Measurements from ENCODE around the gene GNB1L.

Gene GNB1L

DNA sequence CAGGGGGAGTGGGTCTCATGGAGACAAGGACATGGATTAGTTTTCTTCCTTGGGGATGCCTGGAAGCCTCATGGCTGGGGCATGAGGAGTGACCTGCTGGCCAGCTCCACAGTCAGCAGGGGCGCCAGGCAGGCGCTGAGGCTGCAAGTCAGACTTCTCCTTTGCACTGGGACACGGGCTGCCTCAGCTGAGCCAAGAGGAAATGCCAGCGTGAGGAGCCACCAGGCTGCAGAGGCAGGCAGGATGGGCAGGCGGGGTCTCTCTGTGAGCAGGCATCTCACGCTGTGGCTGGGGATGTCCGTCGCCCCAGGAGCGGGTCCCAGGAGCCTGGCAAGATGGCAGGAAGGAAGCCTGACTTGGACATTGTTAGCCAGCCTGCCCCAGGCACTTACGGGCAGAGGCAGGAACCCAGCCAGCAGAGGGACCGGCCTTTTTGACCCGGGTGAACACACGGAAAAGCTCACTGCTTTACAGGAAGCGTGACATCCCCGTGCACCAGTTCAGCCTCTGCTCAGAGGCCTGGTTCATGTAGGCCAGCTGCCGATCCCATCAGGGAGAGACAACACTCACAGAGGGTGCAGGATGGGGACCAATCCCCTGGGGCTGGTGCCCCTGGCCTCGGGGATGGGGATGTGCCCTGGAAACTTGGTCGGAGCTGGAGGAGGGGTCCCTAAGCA, 10.2 kb downstream of the GNB1L start:
- Histone ChIP-seq H3K79me1 (replicated peaks; ENCODE audit: low read length, poor library complexity, severe bottlenecking) (peaks cover 62% of the 10 kb centered on the region), H4K91ac (ENCODE audit: low read length) (no peak overlapping the region), H2AK5ac (ENCODE audit: low read length, severe bottlenecking) (no peak overlapping the region), H2BK12ac (ENCODE audit: low read length in 2 of 2) (no peak overlapping the region), H3K4me2 (ENCODE audit: low read length, poor library complexity, severe bottlenecking) (no peak overlapping the region), H3K4me1 (ENCODE audit: control insufficient read depth, insufficient read depth, low read depth, low read length) (peaks cover 45% of the 10 kb centered on the region), H3K36me3 (ENCODE audit: control insufficient read depth in 1 of 2, insufficient read depth in 2 of 2, low read depth in 1 of 2, low read length in 2 of 2) (peaks cover 0 to 43% of the 10 kb centered on the region in 2 experiments), H2AFZ (ENCODE audit: low read depth, low read length) (no peak overlapping the region), H4K8ac (ENCODE audit: low read length) (no peak overlapping the region), H3K9me3 (ENCODE audit: control insufficient read depth, low read length) (no peaks in the 10 kb centered on the region), H2BK120ac (ENCODE audit: low read depth, low read length) (no peak overlapping the region), H3K4me3 (ENCODE audit: insufficient read depth in 1 of 2, low read depth in 1 of 2, low read length in 2 of 2) (no peak overlapping the region), H3K27ac (ENCODE audit: low read length, poor library complexity, severe bottlenecking) (no peak overlapping the region), H3K4ac (ENCODE audit: low read depth in 1 of 2, low read length in 2 of 2) (no peak overlapping the region), H3K14ac (ENCODE audit: low read length in 2 of 2) (no peak overlapping the region), H3K23ac (ENCODE audit: low read length in 2 of 2) (no peak overlapping the region), H2BK5ac (ENCODE audit: low read depth, low read length, poor library complexity, severe bottlenecking) (no peak overlapping the region), H3K27me3 (ENCODE audit: control insufficient read depth in 1 of 2, insufficient read depth in 1 of 2, low read length in 2 of 2) (no peaks in the 10 kb centered on the region), H2BK15ac (ENCODE audit: low read depth, poor library complexity, severe bottlenecking) (no peak overlapping the region), H3K18ac (ENCODE audit: low read depth in 1 of 2, low read length in 2 of 2) (no peak overlapping the region), H3K9ac (ENCODE audit: low read length) (no peak overlapping the region)
- WGBS: 87% methylated on average over 18 of the region's 18 CpGs
- DNase-seq: peak; percentile 13

DNA sequence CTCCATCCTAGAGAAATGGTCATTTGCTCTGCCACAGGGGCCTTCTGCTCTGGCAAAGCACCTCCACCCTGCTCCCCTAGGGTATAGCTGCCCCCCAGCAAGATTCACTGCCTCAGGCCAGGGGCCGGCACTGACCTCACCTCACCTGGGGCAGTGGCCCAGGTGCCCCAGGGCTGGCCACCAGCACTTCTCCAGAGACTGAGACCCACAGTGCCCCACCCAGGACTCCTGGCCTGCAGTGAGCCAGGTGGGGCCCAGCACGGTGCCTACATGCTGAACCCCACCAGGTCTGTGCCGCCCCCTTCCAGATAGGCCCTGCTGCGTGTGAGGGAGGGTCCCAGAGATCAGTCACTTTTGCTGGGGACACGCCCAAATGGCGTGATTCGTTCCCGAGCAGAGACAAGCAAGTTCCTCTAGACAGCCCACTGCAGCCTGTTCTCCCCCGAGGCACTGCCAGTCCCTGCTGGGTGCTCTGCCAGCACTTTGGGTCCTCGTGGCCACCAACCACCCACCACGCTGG, 10.8 kb downstream of the GNB1L start:
- Histone ChIP-seq H2AFZ (ENCODE audit: low read depth, low read length) (no peak overlapping the region), H2AK5ac (ENCODE audit: low read length, severe bottlenecking) (no peak overlapping the region), H2BK12ac (ENCODE audit: low read length in 2 of 2) (no peak overlapping the region), H3K79me1 (replicated peaks; ENCODE audit: low read length, poor library complexity, severe bottlenecking) (peaks cover 62% of the 10 kb centered on the region), H3K4me1 (ENCODE audit: control insufficient read depth, insufficient read depth, low read depth, low read length) (peaks cover 44% of the 10 kb centered on the region), H3K9ac (ENCODE audit: low read length) (no peak overlapping the region), H3K27ac (ENCODE audit: low read length, poor library complexity, severe bottlenecking) (no peak overlapping the region), H3K23ac (ENCODE audit: low read length in 2 of 2) (no peak overlapping the region), H2BK15ac (ENCODE audit: low read depth, poor library complexity, severe bottlenecking) (no peak overlapping the region), H2BK120ac (ENCODE audit: low read depth, low read length) (no peak overlapping the region), H3K4me2 (ENCODE audit: low read length, poor library complexity, severe bottlenecking) (no peak overlapping the region), H3K18ac (ENCODE audit: low read depth in 1 of 2, low read length in 2 of 2) (no peak overlapping the region), H3K9me3 (ENCODE audit: control insufficient read depth, low read length) (no peaks in the 10 kb centered on the region), H3K4ac (ENCODE audit: low read depth in 1 of 2, low read length in 2 of 2) (no peak overlapping the region), H4K8ac (ENCODE audit: low read length) (no peak overlapping the region), H3K4me3 (ENCODE audit: insufficient read depth in 1 of 2, low read depth in 1 of 2, low read length in 2 of 2) (no peak overlapping the region), H3K14ac (ENCODE audit: low read length in 2 of 2) (peak overlapping the region in 1 of 2 experiments; percentile 19), H3K36me3 (ENCODE audit: control insufficient read depth in 1 of 2, insufficient read depth in 2 of 2, low read depth in 1 of 2, low read length in 2 of 2) (peaks cover 0 to 43% of the 10 kb centered on the region in 2 experiments), H3K27me3 (ENCODE audit: control insufficient read depth in 1 of 2, insufficient read depth in 1 of 2, low read length in 2 of 2) (no peaks in the 10 kb centered on the region), H4K91ac (ENCODE audit: low read length) (peak overlapping the region; percentile 25), H2BK5ac (ENCODE audit: low read depth, low read length, poor library complexity, severe bottlenecking) (no peak overlapping the region)
- 89% methylated on average over 11 of the region's 11 CpGs for WGBS
- DNase-seq: no peak

DNA sequence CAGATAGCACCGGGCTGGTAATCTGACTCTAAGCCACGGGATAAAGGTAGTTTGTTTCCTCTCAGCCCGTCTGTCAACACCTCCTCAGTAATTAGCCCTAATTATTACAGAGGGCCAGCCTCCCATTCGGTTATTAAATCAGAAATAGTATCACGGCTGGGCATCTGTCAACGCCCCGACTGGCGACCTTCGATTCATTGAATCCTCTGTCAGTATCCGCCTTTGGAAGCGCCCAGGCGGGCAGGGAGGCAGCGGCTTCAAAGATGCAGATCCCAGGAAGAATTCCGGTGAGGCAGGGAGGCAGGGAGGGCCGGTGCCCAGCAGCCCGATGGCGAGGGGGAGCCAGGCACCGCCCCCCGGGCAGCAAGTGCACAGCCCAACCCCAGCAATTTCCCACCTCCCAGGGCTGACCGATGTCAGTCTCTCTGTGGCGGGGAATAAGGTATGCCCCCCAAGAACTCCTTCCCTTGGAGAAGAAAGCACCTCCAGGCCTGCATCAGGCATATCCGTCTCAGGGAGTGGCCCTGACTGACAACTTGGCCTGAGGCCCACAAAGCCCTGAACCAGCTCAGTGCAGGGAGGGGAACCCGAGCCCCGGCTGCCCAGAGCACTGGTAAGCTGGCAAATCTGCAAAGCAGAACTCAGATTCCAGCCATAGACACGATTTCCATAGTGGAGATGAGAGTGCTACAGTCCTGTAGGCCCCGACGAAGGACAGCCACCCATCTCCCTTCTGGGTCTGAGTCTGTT, 11.4 kb downstream of the GNB1L start:
- no peak overlapping the region for H2AFZ ChIP-seq (ENCODE audit: low read depth, low read length)
- no peak overlapping the region for H2BK5ac ChIP-seq (ENCODE audit: low read depth, low read length, poor library complexity, severe bottlenecking)
- H3K9ac ChIP-seq (ENCODE audit: low read length): no peak overlapping the region
- peak overlapping the region in 1 of 2 experiments; percentile 19 for H3K14ac ChIP-seq (ENCODE audit: low read length in 2 of 2)
- peak overlapping the region; percentile 24 for H2AK5ac ChIP-seq (ENCODE audit: low read length, severe bottlenecking)
- no peak for DNase-seq
- H3K36me3 ChIP-seq (ENCODE audit: control insufficient read depth in 1 of 2, insufficient read depth in 2 of 2, low read depth in 1 of 2, low read length in 2 of 2): peaks cover 0 to 39% of the 10 kb centered on the region in 2 experiments
- no peak overlapping the region for H2BK15ac ChIP-seq (ENCODE audit: low read depth, poor library complexity, severe bottlenecking)
- H2BK120ac ChIP-seq (ENCODE audit: low read depth, low read length): no peak overlapping the region
- H4K91ac ChIP-seq (ENCODE audit: low read length): no peak overlapping the region
- H4K8ac ChIP-seq (ENCODE audit: low read length): no peak overlapping the region
- no peaks in the 10 kb centered on the region for H3K9me3 ChIP-seq (ENCODE audit: control insufficient read depth, low read length)
- H3K4ac ChIP-seq (ENCODE audit: low read depth in 1 of 2, low read length in 2 of 2): peak overlapping the region in 1 of 2 experiments; percentile 31
- no peak overlapping the region for H3K23ac ChIP-seq (ENCODE audit: low read length in 2 of 2)
- H3K4me3 ChIP-seq (ENCODE audit: insufficient read depth in 1 of 2, low read depth in 1 of 2, low read length in 2 of 2): no peak overlapping the region
- H3K4me1 ChIP-seq (ENCODE audit: control insufficient read depth, insufficient read depth, low read depth, low read length): peaks cover 38% of the 10 kb centered on the region
- no peak overlapping the region for H3K27ac ChIP-seq (ENCODE audit: low read length, poor library complexity, severe bottlenecking)
- WGBS: 92% methylated on average over 27 of the region's 27 CpGs
- H3K79me1 ChIP-seq (replicated peaks; ENCODE audit: low read length, poor library complexity, severe bottlenecking): peaks cover 56% of the 10 kb centered on the region
- no peak overlapping the region for H3K4me2 ChIP-seq (ENCODE audit: low read length, poor library complexity, severe bottlenecking)
- H3K18ac ChIP-seq (ENCODE audit: low read depth in 1 of 2, low read length in 2 of 2): no peak overlapping the region
- no peak overlapping the region for H2BK12ac ChIP-seq (ENCODE audit: low read length in 2 of 2)
- no peaks in the 10 kb centered on the region for H3K27me3 ChIP-seq (ENCODE audit: control insufficient read depth in 1 of 2, insufficient read depth in 1 of 2, low read length in 2 of 2)

DNA sequence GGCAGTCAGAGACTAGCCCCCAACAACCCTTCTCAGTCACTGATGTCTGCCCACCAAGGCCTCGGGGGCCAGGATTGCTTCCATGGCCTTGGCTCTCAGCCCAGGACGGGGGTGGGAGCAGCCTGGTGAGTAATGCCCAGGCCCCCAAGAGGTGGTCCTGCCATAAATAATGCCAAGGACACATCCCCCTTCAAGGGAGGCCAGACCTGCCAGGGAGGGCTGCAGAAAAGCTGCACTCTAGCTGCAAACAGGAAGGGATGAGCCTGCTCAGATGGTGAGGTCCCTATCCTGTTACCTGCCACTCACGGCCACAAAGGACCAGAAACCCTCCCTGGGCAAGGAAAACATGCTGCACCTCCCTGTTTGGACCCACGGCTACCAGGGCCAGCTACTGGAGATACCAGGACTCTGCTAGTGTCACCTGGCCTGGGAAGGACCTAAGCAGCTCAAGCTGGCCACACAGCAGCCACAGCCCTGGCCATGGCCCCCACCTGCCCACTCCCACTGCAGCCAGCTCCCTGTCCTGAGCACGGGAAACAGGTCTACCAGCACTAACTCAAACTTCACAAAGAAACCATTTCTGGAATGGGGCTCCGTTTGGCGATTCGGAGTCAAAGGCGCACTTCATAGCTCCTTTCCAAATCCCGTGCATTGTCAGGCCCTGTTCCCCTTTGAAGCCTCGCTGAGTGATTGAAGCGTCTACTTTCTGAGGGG, 12.1 kb downstream of the GNB1L start:
- Histone ChIP-seq H2BK120ac (ENCODE audit: low read depth, low read length) (no peak overlapping the region), H2BK12ac (ENCODE audit: low read length in 2 of 2) (no peak overlapping the region), H2AFZ (ENCODE audit: low read depth, low read length) (no peak overlapping the region), H3K9me3 (ENCODE audit: control insufficient read depth, low read length) (no peaks in the 10 kb centered on the region), H3K4me1 (ENCODE audit: control insufficient read depth, insufficient read depth, low read depth, low read length) (peaks cover 36% of the 10 kb centered on the region), H2BK15ac (ENCODE audit: low read depth, poor library complexity, severe bottlenecking) (no peak overlapping the region), H3K18ac (ENCODE audit: low read depth in 1 of 2, low read length in 2 of 2) (no peak overlapping the region), H3K27ac (ENCODE audit: low read length, poor library complexity, severe bottlenecking) (no peak overlapping the region), H3K27me3 (ENCODE audit: control insufficient read depth in 1 of 2, insufficient read depth in 1 of 2, low read length in 2 of 2) (no peaks in the 10 kb centered on the region), H3K79me1 (replicated peaks; ENCODE audit: low read length, poor library complexity, severe bottlenecking) (peaks cover 53% of the 10 kb centered on the region), H2BK5ac (ENCODE audit: low read depth, low read length, poor library complexity, severe bottlenecking) (no peak overlapping the region), H3K23ac (ENCODE audit: low read length in 2 of 2) (no peak overlapping the region), H3K36me3 (ENCODE audit: control insufficient read depth in 1 of 2, insufficient read depth in 2 of 2, low read depth in 1 of 2, low read length in 2 of 2) (peaks cover 0 to 37% of the 10 kb centered on the region in 2 experiments), H3K9ac (ENCODE audit: low read length) (no peak overlapping the region), H4K91ac (ENCODE audit: low read length) (peak overlapping the region; percentile 25), H4K8ac (ENCODE audit: low read length) (no peak overlapping the region), H3K4me2 (ENCODE audit: low read length, poor library complexity, severe bottlenecking) (no peak overlapping the region), H3K14ac (ENCODE audit: low read length in 2 of 2) (no peak overlapping the region), H3K4ac (ENCODE audit: low read depth in 1 of 2, low read length in 2 of 2) (peak overlapping the region in 1 of 2 experiments; percentile 36), H2AK5ac (ENCODE audit: low read length, severe bottlenecking) (no peak overlapping the region), H3K4me3 (ENCODE audit: insufficient read depth in 1 of 2, low read depth in 1 of 2, low read length in 2 of 2) (no peak overlapping the region)
- 92% methylated on average over 12 of the region's 12 CpGs for WGBS
- no peak for DNase-seq
